H54 (cell line): ENCODE measurements around the gene FKBP6.
A peak's percentile ranks its signal among the peaks of the same experiment; 100 is the strongest.
"Not testable (repeated sequence)": the region's sequence is repeated elsewhere in the genome, so short reads cannot be mapped to it uniquely, and the experiment has no call there.

ENCODE experiments used
- DNase-seq: peaks from one replicate; pipeline ENCODE4 v3.0.0; 2011; ENCODE audit warnings: low spot score, mixed read lengths; ENCODE audit not compliant: insufficient read length
- FAIRE-seq: peaks from 3 replicates; lab custom pipeline; 2011; peaks lifted over from hg19 to GRCh38; lab: Jason Lieb, UNC
- POLR2A ChIP-seq: IDR thresholded peaks from 2 replicates; pipeline ENCODE4 v1.6.1; 2011; ENCODE audit warnings: low read depth, mild to moderate bottlenecking, low read length

The FKBP6 gene

DNA sequence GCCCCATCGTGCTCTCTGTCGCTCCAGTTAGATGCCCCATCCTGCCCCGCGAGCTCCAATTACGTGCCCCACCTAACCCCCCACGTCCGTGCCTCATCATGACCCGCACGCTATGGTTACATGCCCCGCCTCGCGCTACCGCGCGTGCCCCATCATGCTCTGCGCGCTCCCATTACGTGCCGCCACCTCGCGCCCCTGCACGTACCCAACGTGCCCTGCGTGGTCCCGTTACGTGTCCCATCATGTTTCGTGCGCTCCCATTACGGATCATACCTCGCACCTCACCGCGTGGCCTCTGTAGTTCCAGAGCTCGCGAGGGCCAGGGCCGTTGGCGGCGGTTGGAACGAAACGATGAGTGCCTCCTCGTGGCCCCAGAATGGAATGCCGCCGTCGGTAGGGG, at the start of gene FKBP6, which contains the start of gene TRIM50:
FKBP6 (plus strand) TSS at position 240 of the 400 bp plus-strand sequence. CDS start 268 bp downstream, outside the sequence.
TRIM50 (minus strand) TSS at position 161 of the 400 bp plus-strand sequence. CDS start 3,295 bp downstream, outside the sequence.
- FAIRE-seq, DNase-seq: not testable (repeated sequence)

DNA sequence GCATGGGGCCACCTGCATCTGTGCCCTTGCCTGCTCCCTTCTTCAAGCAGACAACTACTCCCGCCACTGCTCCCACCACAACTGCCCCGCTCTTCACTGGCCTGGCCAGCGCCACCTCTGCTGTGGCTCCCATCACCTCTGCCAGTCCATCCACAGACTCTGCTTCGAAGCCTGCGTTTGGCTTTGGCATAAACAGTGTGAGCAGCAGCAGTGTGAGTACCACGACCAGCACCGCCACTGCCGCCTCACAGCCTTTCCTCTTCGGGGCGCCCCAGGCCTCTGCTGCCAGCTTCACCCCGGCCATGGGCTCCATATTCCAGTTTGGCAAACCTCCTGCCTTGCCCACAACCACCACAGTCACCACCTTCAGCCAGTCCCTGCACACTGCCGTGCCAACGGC, 30.7 kb upstream of the FKBP6 start:
- not testable (repeated sequence) for FAIRE-seq, DNase-seq

DNA sequence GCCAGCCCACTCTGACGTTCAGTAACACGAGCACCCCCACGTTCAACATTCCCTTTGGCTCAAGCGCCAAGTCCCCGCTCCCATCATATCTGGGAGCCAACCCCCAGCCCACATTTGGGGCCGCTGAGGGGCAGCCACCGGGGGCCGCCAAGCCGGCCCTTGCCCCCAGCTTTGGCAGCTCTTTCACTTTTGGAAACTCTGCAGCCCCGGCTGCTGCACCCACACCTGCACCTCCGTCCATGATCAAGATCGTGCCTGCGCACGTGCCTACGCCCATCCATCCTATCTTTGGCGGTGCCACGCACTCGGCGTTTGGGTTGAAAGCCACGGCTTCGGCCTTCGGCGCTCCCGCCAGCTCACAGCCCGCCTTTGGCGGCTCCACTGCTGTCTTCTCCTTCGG, 30.3 kb upstream of the FKBP6 start:
- not testable (repeated sequence) for FAIRE-seq, DNase-seq

GRCh38 chr7:73299812-73300211, 28.1 kb upstream of the FKBP6 start:
- not testable (repeated sequence) for FAIRE-seq

DNA sequence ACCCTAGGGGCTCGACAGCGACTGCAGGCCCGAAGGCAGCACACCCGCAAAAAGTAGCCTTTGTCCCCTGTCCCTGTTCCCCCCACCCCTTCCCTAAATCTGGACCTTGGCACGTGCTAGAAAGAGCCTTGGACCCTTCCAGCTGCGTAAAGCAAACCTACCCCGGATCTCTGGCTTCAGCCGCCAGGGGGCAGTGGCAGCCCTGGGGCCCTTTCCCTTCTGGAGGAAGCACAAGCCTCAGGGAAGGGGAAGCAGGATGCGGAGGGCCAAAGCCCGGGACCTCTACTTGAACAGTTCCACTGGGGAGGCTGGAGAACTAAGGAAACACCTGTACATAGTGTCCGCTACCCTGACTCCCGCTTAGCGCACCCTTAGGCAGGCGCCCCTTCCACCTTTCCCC, 26.9 kb upstream of the FKBP6 start:
- not testable (repeated sequence) for FAIRE-seq, DNase-seq

More at GRCh38 chr7:73299812-73300211, 28.1 kb upstream of the FKBP6 start:
- not testable (repeated sequence) for DNase-seq

GRCh38 chr7:73302846-73303245, 25.1 kb upstream of the FKBP6 start:
- not testable (repeated sequence) for DNase-seq, FAIRE-seq

DNA sequence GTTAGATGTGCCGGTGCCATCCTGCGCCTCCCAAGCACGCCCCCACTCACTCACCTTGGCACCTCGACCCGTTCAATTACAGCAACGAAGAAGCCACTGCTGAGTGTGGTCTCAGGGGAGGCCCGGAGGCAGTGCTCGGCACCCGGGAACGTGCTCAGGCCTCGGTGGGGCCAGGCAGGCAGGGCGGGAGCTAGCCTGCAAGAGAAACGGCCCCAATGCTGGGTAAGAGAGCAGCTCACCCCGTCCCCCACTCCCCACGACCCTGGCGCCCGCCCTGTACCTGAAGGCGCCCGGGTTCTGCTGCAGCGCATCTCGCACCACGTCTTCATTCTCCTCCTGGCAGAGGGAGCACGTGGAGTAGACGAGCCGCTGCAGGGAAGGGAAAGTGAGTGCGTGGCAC, 24.4 kb upstream of the FKBP6 start:
- DNase-seq (no peak), FAIRE-seq (no peak)
- no peak for TF ChIP-seq POLR2A

DNA sequence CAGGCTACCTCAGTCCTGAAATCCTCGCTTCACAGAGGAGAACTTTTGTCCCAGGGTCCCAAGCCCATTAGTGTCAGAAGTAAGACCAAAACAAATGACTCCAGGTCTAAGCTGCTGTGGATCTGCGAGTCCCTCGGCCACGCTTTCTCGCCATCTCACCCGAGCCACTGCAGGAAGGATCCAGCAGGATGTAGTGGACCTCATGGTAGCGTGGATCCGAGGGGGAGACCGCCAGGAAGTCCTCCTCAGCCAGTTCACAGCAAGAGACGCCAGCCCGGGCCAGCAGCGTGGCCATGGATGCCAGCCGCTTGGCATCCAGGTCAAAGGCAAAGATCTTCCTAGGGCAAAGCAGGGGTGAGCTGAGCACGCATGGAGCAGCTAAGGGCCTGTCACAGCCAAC, 23.9 kb upstream of the FKBP6 start:
- DNase-seq, result no peak
- no peak for TF ChIP-seq POLR2A
- FAIRE-seq, result no peak

- FAIRE-seq, DNase-seq: not testable (repeated sequence)
These were observed 23.2 kb upstream of the FKBP6 start for GRCh38 chr7:73304612-73305387.

GRCh38 chr7:73307436-73307835, 20.5 kb upstream of the FKBP6 start:
- no peak for TF ChIP-seq POLR2A
- FAIRE-seq (no peak), DNase-seq (no peak)

DNA sequence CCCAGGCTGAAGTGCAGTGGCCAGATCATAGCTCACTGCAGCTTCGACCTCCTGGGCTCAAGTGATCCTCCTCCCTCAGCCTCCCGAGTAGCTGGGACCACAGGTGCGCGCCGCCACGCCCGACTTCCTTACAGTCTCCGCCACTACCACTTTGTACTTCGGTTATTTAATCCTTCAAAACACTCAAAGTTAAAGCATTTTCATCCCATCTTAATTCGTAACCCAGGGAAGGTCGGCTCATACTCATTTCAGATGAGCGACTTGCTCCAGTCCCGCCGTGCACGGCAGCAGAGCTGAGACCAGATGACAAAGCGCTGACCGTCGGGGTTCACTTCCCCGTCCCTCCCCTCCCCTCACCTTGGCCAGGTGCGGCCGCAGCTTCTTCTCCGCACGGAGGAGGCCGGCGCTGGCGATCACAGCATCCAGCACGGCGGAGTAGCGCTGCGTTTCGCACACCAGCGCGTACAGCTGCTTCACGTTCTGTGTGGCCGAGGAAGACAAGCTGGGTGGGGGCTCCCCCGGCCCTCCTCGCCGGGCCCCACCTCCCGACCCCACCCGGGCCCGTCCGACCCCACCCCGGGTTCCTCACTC, 19.8 kb upstream of the FKBP6 start:
- TF ChIP-seq POLR2A, result no peak
- FAIRE-seq (no peak), DNase-seq (no peak)

DNA sequence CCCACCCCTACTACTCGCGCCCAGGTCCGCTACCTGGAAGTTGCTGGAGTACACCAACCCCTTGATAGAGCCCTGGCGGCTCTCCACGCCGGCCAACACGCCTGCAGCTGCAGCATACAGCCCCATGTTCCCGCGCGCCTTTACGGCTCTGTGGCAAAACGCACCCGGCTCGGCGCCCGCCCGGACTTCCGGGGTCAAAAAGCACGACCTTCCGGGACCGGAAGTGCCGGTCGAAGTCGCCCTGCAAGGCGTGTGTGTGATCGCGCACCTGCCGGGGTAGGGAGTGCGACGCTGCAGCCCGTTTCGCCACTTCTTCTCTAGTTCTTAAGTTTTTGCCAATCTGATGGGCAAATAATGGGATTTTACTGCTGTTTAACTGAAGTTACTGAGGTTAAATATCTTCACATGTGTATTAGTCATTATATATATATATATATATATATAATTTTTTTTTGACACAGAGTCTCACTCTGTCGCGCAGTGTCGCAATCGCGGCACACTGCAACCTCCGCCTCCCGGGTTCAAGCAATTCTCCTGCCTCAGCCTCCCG, 19.2 kb upstream of the FKBP6 start, which contains the start of gene NSUN5:
NSUN5 (minus strand) TSS at position 162 of the 550 bp plus-strand sequence; CDS start at position 126, 36 bp downstream.
- DNase-seq, result peak; percentile 27
- TF ChIP-seq POLR2A, result peak; percentile 63; the same call in 1 of the 2 replicates
- FAIRE-seq, result no peak

DNA sequence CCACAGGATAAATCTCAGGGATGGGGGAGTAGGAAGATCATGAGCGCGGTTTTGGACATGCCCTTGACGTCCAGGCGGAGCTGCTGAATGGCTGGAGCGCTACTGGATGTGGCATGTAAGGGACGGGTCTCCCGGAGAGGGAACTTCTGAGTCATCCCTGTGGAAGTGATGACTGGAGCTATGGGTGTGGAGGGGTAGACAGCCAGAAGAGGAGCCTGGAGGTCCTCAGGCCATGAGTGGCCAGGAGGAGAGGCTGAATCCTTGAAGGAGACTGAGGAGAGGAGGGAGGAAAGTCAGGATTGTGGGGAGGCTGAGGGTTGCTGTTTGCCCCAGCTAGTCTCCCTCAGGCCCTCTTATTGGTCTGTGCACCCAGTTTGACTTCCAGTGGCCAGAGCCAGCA, 16.5 kb upstream of the FKBP6 start:
- not testable (repeated sequence) for FAIRE-seq, DNase-seq

DNA sequence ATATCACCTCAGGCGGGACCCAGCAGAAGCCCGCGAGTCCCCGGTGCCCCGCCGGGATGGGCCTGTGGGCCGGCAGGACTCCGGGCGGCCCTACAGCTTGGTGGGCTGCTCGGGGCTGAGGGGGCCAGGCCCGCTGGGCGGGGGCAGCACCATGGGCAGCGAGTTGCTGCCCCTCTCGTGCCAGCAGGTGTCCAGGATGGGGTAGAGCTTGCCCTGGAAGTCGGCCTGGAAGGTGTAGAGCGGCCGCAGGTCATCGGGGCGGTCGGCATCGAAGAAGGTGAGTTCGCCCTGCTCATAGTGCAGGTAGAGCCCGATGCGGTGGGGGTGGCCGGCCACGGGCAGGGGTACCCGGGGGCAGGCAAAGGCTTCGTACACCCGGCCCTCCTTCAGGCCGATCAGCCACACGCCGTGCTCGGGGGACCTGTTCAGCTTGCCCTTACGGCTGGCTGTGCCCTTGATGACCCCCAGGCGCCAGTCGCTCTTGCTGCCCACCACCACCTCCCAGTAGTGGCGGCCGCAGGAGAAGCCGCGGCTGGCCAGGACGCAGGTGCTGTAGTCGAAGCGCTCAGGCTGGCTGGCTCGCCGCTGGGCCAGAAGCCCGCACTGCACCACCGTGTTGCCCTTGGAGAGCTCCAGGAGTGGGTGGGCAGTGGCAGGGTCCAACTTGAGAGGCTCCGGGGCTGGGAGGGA, 15.0 kb upstream of the FKBP6 start:
- FAIRE-seq (no peak), DNase-seq (no peak)
- TF ChIP-seq POLR2A, result no peak
